Liver (tissue), 9 donors: ENCODE results near the gene CYP4F22. TPM values are rescaled to one million over a fixed set of nuclear protein-coding genes. Genes with fewer than 3 reads are reported as not detected.

Source experiments
- DNase-seq: peaks from one replicate; pipeline ENCODE4 v3.0.0-alpha.2; 2017; ENCODE audit warnings: low spot score
- H3K27ac ChIP-seq, 2 donors: one replicate each; pipeline ENCODE4 v1.7.0; 2013; ENCODE audit warnings: inconsistent platforms in 2 of 2, low read length in 2 of 2, control low read depth in 1 of 2, low read depth in 1 of 2, mild to moderate bottlenecking in 1 of 2
- H3K27me3 ChIP-seq, 4 donors: one replicate each; pipeline versions ENCODE4 v1.6.1 to v1.7.0; 2013; ENCODE audit warnings: low read length in 3 of 4, inconsistent platforms in 1 of 4, mild to moderate bottlenecking in 1 of 4, moderate library complexity in 1 of 4; ENCODE audit not compliant: control insufficient read depth in 4 of 4, insufficient read depth in 4 of 4
- H3K36me3 ChIP-seq, 4 donors: one replicate each; pipeline versions ENCODE4 v1.6.1 to v1.7.0; 2013; ENCODE audit warnings: low read length in 3 of 4, mild to moderate bottlenecking in 3 of 4, low read depth in 1 of 4, moderate library complexity in 1 of 4; ENCODE audit not compliant: control insufficient read depth in 4 of 4, insufficient read depth in 3 of 4
- H3K4me1 ChIP-seq, 4 donors: one replicate each; pipeline versions ENCODE4 v1.6.1 to v1.7.0; 2013; ENCODE audit warnings: low read length in 3 of 4, mild to moderate bottlenecking in 3 of 4, moderate library complexity in 1 of 4; ENCODE audit not compliant: control insufficient read depth in 4 of 4, insufficient read depth in 4 of 4
- H3K4me3 ChIP-seq, 3 donors: one replicate each; pipeline versions ENCODE4 v1.6.1 to v1.7.0; 2013; ENCODE audit warnings: low read length in 3 of 3, control low read depth in 1 of 3, low read depth in 1 of 3, mild to moderate bottlenecking in 1 of 3
- H3K9ac ChIP-seq, 2 donors: one replicate each; pipeline ENCODE4 v1.7.0; 2013; ENCODE audit warnings: low read length in 2 of 2, mild to moderate bottlenecking in 2 of 2, moderate library complexity in 2 of 2, control low read depth in 1 of 2, low read depth in 1 of 2
- H3K9me3 ChIP-seq, 4 donors: one replicate each; pipeline versions ENCODE4 v1.6.1 to v1.7.0; 2013; ENCODE audit warnings: low read length in 3 of 4; ENCODE audit not compliant: control insufficient read depth in 4 of 4
- FOXA1 ChIP-seq: IDR thresholded peaks from 2 replicates; pipeline ENCODE4 v1.6.1; 2016; ENCODE audit warnings: antibody characterized with exemption
- FOXA2 ChIP-seq: IDR thresholded peaks from 2 replicates; pipeline ENCODE4 v1.6.1; 2016; ENCODE audit warnings: antibody characterized with exemption
- GABPA ChIP-seq, 2 donors: IDR thresholded peaks in 1 of 2; conservative IDR thresholded peaks in 1 of 2; 2 replicates each; pipeline ENCODE4 v1.6.1; 2016; ENCODE audit warnings: antibody characterized with exemption in 2 of 2, mild to moderate bottlenecking in 1 of 2, moderate library complexity in 1 of 2
- HNF4G ChIP-seq: IDR thresholded peaks from 2 replicates; pipeline ENCODE4 v1.6.1; 2016; ENCODE audit warnings: antibody characterized with exemption
- JUND ChIP-seq, 2 donors: IDR thresholded peaks; 2 replicates each; pipeline ENCODE4 v1.6.1; 2016; ENCODE audit warnings: antibody characterized with exemption in 2 of 2
- RAD21 ChIP-seq, 2 donors: IDR thresholded peaks; 2 replicates each; pipeline ENCODE4 v1.6.1; 2016; ENCODE audit warnings: antibody characterized with exemption in 2 of 2, mild to moderate bottlenecking in 2 of 2
- RXRA ChIP-seq, 2 donors: IDR thresholded peaks; 2 replicates each; pipeline ENCODE4 v1.6.1; 2017 to 2018; ENCODE audit warnings: antibody characterized with exemption in 2 of 2, mild to moderate bottlenecking in 1 of 2
- SP1 ChIP-seq: IDR thresholded peaks from 2 replicates; pipeline ENCODE4 v1.6.1; 2018; ENCODE audit warnings: antibody characterized with exemption, mild to moderate bottlenecking
- TAF1 ChIP-seq: conservative IDR thresholded peaks from 2 replicates; pipeline ENCODE4 v1.6.1; 2016; ENCODE audit warnings: antibody characterized with exemption, mild to moderate bottlenecking
- whole genome bisulfite sequencing: extraction: QIAGEN DNeasy Blood & Tissue Kit; methylation state at CpG from one replicate; pipeline ENCODE4 v1.1.7; 2013; 5-methylcytosine and 5-hydroxymethylcytosine counted together
- polyA plus RNA-seq, 2 donors: library from polyadenylated mRNA; stranded (reverse) in 1 of 2; unstranded in 1 of 2; fragments of 200-250 nt in 1 of 2; fragments of >200 nt in 1 of 2; fragmentation: Nextera tagmentation in 1 of 2; extraction: Ambion mirVana in 1 of 2; gene quantifications; one replicate each; pipeline versions ENCODE4 v1.2.1 to v1.2.3, GENCODE V29; 2013 to 2015
- total RNA-seq, 2 donors: library from RNA; depleted of rRNA; stranded (reverse); fragments of >200 nt; gene quantifications; one replicate each; pipeline ENCODE4 v1.2.3, GENCODE V29; 2014
- TF ChIP-seq, protein P1 (sequence below): IDR thresholded peaks from 2 replicates; pipeline ENCODE4 v1.6.1; 2016; ENCODE audit warnings: antibody characterized with exemption, mild to moderate bottlenecking
- TF ChIP-seq, protein P2 (sequence below): IDR thresholded peaks from 2 replicates; pipeline ENCODE4 v1.6.1; 2016; ENCODE audit warnings: antibody characterized with exemption
- donor health status: healthy.
- donor health status: healthy.
- donor health status: healthy.
- donor health status: healthy.
- donor health status: healthy.

Gene CYP4F22
- total and polyA plus RNA-seq, 4 donors, result 0.42 to 3.9 (median 1.9) TPM

DNA sequence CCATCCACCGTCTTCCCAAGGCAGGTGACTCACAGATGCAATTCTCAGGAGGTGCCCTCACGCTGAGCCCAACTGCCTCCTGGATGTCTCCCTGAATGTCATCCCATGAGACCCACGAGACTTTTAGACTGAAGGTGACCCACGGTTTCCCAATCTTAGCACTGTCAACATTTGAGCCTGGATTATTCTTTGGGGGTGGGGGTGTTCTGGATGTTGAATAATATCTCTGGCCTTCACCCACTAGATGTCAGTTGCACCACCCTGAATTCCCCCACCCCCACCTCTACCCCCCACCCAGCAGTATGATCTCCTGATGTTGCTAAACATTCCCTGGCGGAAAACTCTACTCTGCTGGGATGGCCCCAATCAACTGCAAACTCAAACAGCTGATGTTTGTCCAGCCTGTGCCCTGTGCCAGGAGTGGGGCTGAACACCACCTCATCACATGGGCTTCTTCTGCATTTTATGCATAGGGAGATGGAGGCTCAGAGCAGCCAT is 2.2 kb upstream of the CYP4F22 start (continued):
- TF ChIP-seq, protein P1, sequence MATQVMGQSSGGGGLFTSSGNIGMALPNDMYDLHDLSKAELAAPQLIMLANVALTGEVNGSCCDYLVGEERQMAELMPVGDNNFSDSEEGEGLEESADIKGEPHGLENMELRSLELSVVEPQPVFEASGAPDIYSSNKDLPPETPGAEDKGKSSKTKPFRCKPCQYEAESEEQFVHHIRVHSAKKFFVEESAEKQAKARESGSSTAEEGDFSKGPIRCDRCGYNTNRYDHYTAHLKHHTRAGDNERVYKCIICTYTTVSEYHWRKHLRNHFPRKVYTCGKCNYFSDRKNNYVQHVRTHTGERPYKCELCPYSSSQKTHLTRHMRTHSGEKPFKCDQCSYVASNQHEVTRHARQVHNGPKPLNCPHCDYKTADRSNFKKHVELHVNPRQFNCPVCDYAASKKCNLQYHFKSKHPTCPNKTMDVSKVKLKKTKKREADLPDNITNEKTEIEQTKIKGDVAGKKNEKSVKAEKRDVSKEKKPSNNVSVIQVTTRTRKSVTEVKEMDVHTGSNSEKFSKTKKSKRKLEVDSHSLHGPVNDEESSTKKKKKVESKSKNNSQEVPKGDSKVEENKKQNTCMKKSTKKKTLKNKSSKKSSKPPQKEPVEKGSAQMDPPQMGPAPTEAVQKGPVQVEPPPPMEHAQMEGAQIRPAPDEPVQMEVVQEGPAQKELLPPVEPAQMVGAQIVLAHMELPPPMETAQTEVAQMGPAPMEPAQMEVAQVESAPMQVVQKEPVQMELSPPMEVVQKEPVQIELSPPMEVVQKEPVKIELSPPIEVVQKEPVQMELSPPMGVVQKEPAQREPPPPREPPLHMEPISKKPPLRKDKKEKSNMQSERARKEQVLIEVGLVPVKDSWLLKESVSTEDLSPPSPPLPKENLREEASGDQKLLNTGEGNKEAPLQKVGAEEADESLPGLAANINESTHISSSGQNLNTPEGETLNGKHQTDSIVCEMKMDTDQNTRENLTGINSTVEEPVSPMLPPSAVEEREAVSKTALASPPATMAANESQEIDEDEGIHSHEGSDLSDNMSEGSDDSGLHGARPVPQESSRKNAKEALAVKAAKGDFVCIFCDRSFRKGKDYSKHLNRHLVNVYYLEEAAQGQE, result peak; percentile 89

DNA sequence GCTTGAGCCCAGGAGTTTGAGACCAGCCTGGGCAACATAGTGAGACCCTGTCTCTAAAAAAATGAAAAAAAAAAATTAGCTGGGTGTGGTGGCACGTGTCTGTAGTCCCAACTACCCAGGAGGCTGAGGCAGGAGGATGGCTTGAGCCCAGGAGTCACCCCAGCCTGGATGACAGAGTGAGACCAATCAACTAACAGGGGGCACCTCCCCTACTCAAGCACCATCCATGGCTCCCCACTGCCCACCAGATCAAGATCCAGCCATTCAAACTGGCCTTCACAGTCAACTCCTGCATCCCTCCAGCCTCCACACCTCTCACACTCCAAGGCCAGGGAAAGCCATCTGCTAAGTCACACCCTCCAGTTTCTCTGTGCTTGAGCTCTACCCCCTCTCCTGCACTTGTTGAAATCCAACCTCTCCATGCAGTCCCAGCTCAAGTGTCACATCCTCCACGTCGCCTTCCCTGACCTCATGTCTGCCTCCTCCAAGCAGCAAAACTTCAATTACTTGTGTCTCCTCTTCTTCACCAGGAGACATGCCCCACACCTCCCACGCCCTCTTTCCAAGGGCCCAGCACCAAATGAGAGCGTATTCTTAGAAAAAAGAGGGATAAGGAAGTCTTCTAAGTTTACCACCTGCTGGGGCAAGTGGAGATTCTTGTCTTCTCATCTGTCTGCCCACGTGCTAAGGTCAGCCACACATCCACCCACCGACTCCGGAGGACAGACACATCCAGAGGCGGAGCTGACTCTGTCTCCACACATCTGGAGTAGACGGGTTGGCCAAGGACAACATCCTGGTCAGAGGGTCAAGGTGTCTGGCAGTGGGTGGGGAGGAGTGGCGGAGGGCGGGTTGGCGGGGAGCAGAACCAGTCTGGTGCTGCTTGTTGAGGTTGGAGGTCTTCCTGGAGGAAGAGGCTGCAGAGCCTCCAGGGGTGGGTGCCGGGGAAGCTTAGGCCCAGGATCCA is 974 bp upstream of the CYP4F22 start:
- Histone ChIP-seq H3K9me3 (no peaks in the 10 kb centered on the region), H3K4me3 (no peak overlapping the region), H3K27me3 (no peaks in the 10 kb centered on the region), H3K27ac (no peak overlapping the region), H3K36me3 (no peaks in the 10 kb centered on the region), H3K4me1 (peaks cover 4 to 31% (median 19%) of the 10 kb centered on the region in 4 donors), H3K9ac (no peak overlapping the region)
- no peak for TF ChIP-seq SP1
- TF ChIP-seq, protein P2, sequence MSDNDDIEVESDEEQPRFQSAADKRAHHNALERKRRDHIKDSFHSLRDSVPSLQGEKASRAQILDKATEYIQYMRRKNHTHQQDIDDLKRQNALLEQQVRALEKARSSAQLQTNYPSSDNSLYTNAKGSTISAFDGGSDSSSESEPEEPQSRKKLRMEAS, result no peak
- TF ChIP-seq GABPA (IDR thresholded peaks at IDR 0.05 in 1 of 2, conservative IDR thresholded peaks at IDR 0.05 in 1 of 2), result no peak
- TF ChIP-seq FOXA2, result no peak
- no peak for TF ChIP-seq HNF4G
- TF ChIP-seq RAD21 (IDR thresholded peaks at IDR 0.05), result no peak
- TF ChIP-seq RXRA (IDR thresholded peaks at IDR 0.05), result no peak
- no peak for TF ChIP-seq TAF1
- 80% methylated on average over 14 of the region's 14 CpGs for WGBS
- no peak for DNase-seq

DNA sequence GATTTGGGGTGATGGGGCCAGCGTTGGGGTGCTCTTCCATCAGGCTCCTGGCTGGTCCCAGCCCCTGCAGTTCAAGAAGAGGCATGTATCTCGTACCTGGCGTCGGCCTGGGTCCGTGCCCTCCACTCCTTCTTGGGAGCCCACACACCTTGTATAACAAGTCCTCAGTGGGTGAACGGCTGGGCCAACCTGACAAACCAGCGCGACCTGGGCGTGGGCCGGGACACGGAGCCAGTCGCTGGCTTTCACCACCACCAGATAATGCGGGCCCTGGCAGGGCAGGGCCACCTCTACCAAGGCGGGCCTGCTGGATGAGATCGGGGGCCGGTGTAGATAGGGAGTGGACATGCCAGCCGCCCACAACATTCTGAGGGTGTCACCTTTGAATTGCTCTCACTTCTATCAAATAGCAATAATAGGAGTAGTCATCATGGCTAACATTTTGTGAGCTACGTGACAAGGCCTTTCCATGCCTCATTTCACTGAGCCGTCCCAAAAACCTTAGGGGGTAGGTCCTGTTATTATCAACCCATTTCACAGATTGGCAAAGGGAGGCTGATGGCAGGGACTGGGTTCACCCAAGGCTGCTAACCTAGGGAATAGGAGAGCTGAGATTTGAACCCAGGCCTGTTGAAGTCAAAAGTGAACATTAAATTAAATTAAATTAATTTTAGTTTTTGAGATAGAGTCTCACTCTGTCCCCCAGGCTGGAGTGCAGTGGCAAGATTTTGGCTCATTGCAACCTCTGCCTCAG is 3.5 kb downstream of the CYP4F22 start:
- TF ChIP-seq FOXA1 (no peak), JUND (IDR thresholded peaks at IDR 0.05) (no peak)
- Histone ChIP-seq H3K36me3 (no peaks in the 10 kb centered on the region), H3K27me3 (no peaks in the 10 kb centered on the region), H3K9me3 (no peaks in the 10 kb centered on the region), H3K4me3 (no peak overlapping the region), H3K27ac (no peak overlapping the region), H3K4me1 (peaks cover 1 to 24% (median 12%) of the 10 kb centered on the region in 4 donors), H3K9ac (no peak overlapping the region)
- no peak for DNase-seq
- 94% methylated on average over 19 of the region's 19 CpGs for WGBS
